ENCODE measurements around the gene NOTCH1.

The NOTCH1 gene

DNA sequence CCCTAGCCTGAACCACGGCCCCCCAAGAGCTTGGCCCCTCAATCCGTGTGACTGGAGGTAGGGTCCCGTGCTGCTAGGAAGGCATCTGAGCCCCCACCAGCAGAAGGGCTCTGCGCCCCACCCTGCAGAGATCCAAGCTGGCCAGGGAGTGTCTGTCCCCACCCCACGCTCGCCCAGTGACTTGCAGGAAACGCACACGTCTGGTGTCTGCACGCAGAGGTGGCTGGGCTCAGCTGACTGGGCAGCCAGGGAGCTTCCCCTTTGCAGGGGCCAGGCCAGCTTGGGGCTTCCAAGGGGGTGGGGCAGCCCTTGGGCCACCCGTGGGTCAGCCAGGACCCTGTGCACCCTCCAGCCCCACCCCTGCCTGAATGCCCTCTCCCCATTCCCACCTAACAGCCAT, 24.3 kb downstream of the NOTCH1 start:
- in situ Hi-C loops (cut with MboI; ENCODE audit: low pct_unique_long_range_greater_than_20kb, low sequenced_read_pairs, unreplicated experiment), result no loop called here
- no peak for DNase-seq (ENCODE audit: low spot score)

GRCh38 chr9:136520053-136520540, 25.8 kb downstream of the NOTCH1 start:
- DNase-seq (ENCODE audit: low spot score), result no peak
- in situ Hi-C loops (cut with MboI; ENCODE audit: low pct_unique_long_range_greater_than_20kb, low sequenced_read_pairs, unreplicated experiment), result no loop called here
- TF ChIP-seq, protein P1, sequence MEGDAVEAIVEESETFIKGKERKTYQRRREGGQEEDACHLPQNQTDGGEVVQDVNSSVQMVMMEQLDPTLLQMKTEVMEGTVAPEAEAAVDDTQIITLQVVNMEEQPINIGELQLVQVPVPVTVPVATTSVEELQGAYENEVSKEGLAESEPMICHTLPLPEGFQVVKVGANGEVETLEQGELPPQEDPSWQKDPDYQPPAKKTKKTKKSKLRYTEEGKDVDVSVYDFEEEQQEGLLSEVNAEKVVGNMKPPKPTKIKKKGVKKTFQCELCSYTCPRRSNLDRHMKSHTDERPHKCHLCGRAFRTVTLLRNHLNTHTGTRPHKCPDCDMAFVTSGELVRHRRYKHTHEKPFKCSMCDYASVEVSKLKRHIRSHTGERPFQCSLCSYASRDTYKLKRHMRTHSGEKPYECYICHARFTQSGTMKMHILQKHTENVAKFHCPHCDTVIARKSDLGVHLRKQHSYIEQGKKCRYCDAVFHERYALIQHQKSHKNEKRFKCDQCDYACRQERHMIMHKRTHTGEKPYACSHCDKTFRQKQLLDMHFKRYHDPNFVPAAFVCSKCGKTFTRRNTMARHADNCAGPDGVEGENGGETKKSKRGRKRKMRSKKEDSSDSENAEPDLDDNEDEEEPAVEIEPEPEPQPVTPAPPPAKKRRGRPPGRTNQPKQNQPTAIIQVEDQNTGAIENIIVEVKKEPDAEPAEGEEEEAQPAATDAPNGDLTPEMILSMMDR (IDR thresholded peaks at IDR 0.05; ENCODE audit: extremely low read depth, insufficient read depth, missing control alignments), result no peak

More for the DNA sequence above, 24.3 kb downstream of the NOTCH1 start:
- TF ChIP-seq, protein P1 (IDR thresholded peaks at IDR 0.05; ENCODE audit: extremely low read depth, insufficient read depth, missing control alignments), result no peak

DNA sequence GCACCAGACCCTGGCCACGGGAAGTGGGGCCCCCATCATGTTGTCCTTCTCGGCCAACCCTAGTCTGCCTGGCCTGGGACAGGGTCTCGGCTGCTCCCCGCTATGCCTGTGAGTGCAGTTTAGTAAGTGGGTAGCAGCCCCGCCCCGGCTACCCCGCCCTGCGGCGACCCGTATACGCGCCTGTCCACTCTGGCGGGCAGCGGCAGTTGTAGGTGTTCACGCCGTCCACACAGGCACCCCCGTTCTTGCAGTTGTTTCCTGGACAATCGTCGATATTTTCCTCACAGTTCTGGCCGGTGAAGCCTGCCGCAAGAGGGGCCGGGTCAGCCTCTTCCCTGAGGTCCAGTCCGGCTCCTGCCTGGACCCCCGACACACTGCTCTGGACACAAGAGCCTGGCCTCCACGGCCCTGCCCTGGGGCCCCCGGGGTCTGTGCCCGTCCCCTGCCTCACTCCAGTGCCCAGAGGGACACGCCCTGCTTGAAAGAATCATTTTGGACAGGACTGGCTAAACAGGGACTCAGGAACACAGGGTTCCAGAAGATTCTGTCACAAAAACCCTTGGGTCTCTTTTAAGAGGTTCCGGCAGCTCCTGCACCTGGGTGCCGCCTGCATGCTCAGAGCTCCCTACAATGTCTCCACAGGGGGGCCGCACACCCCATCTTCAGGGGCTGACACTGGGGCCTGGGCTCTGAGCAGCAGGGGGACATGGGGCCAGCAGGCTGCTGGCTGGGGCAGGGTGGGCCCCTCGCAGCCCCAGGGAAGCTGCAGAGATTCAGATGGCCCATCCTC, 26.4 kb downstream of the NOTCH1 start:
- in situ Hi-C loops (cut with MboI; ENCODE audit: low pct_unique_long_range_greater_than_20kb, low sequenced_read_pairs, unreplicated experiment), result no loop called here
- no peak for DNase-seq (ENCODE audit: low spot score)
- TF ChIP-seq, protein P1 (IDR thresholded peaks at IDR 0.05; ENCODE audit: extremely low read depth, insufficient read depth, missing control alignments), result no peak

GRCh38 chr9:136518623-136519022, 27.2 kb downstream of the NOTCH1 start:
- DNase-seq (ENCODE audit: low spot score), result no peak
- in situ Hi-C loops (cut with MboI; ENCODE audit: low pct_unique_long_range_greater_than_20kb, low sequenced_read_pairs, unreplicated experiment), result no loop called here
- TF ChIP-seq, protein P1 (IDR thresholded peaks at IDR 0.05; ENCODE audit: extremely low read depth, insufficient read depth, missing control alignments), result no peak

DNA sequence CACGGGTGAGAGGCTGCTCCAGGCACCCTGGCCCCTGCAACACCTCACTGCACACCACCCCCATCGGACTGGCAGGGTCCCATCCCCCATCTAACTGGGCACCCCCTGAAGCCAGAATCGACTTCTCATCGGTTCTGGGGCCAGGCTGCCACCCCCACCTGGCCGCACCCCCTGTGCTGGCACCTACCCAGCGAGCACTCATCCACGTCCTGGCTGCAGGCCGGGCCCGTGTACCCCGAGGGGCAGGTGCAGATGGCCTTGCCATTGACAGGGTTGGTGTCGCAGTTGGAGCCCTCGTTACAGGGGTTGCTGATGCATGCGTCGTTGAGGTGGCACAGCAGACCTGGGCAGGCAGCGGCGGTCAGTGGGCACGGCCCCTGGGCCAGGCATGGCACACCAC, 27.9 kb downstream of the NOTCH1 start:
- DNase-seq (ENCODE audit: low spot score), result no peak
- in situ Hi-C loops (cut with MboI; ENCODE audit: low pct_unique_long_range_greater_than_20kb, low sequenced_read_pairs, unreplicated experiment), result no loop called here
- TF ChIP-seq, protein P1 (IDR thresholded peaks at IDR 0.05; ENCODE audit: extremely low read depth, insufficient read depth, missing control alignments), result no peak

- in situ Hi-C loops (cut with MboI; ENCODE audit: low pct_unique_long_range_greater_than_20kb, low sequenced_read_pairs, unreplicated experiment), result no loop called here
- TF ChIP-seq, protein P1 (IDR thresholded peaks at IDR 0.05; ENCODE audit: extremely low read depth, insufficient read depth, missing control alignments), result no peak
- DNase-seq (ENCODE audit: low spot score), result no peak
These were observed 28.7 kb downstream of the NOTCH1 start for GRCh38 chr9:136517012-136517743.

All from GM13977 (cell line).